ENCODE data around the gene RNF215. TPM values are rescaled to one million over a fixed set of nuclear protein-coding genes. Genes with fewer than 3 reads are reported as not detected.

Gene RNF215
- total and polyA plus RNA-seq, 2 of the 13 experiments (the other 11 are each of a cell fraction or from before 2014, with no cell fraction given) = 5.3 to 6.1 TPM

GRCh38 chr22:30396871-30397655 is 9.9 kb upstream of the RNF215 start, which contains the start of gene SEC14L2 (continued):
- TF ChIP-seq ZBTB38 (CRISPR knock-in tag; IDR thresholded peaks at IDR 0.05) (0 out of 2 replicates have a peak, but pooled peaks have one; percentile 53), NCOR1 (IDR thresholded peaks at IDR 0.05; ENCODE audit: borderline replicate concordance, low read length) (no peak), AGO2 (optimal IDR thresholded peaks at IDR 0.05; ENCODE audit: low read depth, low read length) (peak; percentile 88), PAXIP1 (CRISPR knock-in tag; conservative IDR thresholded peaks at IDR 0.05) (no peak), BATF2 (CRISPR knock-in tag; IDR thresholded peaks at IDR 0.05) (no peak), ARNTL (CRISPR knock-in tag; IDR thresholded peaks at IDR 0.05) (no peak), SETDB1 (CRISPR knock-in tag; IDR thresholded peaks at IDR 0.05; ENCODE audit: borderline replicate concordance) (no peak), KLF15 (CRISPR knock-in tag; IDR thresholded peaks at IDR 0.05; ENCODE audit: borderline replicate concordance) (no peak), ZNF530 (CRISPR knock-in tag; IDR thresholded peaks at IDR 0.05; ENCODE audit: low read depth) (no peak), ARID4A (CRISPR knock-in tag; IDR thresholded peaks at IDR 0.05; ENCODE audit: borderline replicate concordance) (peak; percentile 22; the same call in 1 of the 2 replicates), ZFP90 (CRISPR knock-in tag; IDR thresholded peaks at IDR 0.05; ENCODE audit: borderline replicate concordance) (no peak), ATF5 (CRISPR knock-in tag; IDR thresholded peaks at IDR 0.05; ENCODE audit: low read depth) (no peak), ZNF687 (CRISPR knock-in tag; IDR thresholded peaks at IDR 0.05) (peak; percentile 71), ZFY (CRISPR knock-in tag; IDR thresholded peaks at IDR 0.05) (peak; percentile 58; the same call in 1 of the 2 replicates)
